GM12878 (cell line): ENCODE data around the gene KNSTRN.

ENCODE experiments used
- BRCA1 ChIP-seq: IDR thresholded peaks from 2 replicates; pipeline ENCODE4 v1.6.1; 2011; ENCODE audit warnings: low read depth, low read length, improper control_type of control experiment
- GABPA ChIP-seq: IDR thresholded peaks from 2 replicates; pipeline ENCODE4 v1.6.1; 2014; ENCODE audit warnings: antibody characterized with exemption, low read depth, mild to moderate bottlenecking, inconsistent platforms
- SMARCA5 ChIP-seq: fragments of 450-650 bp; IDR thresholded peaks from 2 replicates; pipeline ENCODE4 v1.6.1; 2017; ENCODE audit warnings: mild to moderate bottlenecking
- TCF12 ChIP-seq: IDR thresholded peaks from 2 replicates; pipeline ENCODE4 v1.6.1; 2011; ENCODE audit warnings: low read depth, mild to moderate bottlenecking, low read length

DNA sequence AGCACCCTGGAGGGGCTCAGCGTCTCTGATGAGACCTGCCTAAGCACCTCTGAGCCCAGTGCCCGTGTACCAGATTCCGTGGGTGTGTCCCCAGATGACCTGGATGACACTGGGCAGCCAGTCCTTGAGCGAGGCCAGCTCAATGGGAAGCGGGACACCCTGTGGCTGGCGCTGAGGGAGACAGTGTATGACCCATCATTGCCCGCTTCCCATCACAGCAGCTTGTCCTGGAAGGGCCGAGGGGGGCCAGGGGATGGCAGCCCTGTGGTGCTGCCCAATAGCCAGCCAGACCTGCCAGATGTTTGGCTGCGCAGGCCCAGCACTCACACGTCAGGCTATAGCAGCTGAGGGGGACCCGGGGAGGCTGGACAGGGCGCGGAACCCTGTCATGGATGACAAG, 12.6 kb upstream of the KNSTRN start:
- no peak for TF ChIP-seq SMARCA5
- no peak for TF ChIP-seq TCF12
- TF ChIP-seq GABPA = no peak
- TF ChIP-seq BRCA1 = no peak
